ES-I3 (cell line): ENCODE results near the gene NDUFAF4.

Experiments
- H3K36me3 ChIP-seq: 2 replicates; pipeline ENCODE4 v1.6.1; 2013; ENCODE audit warnings: mild to moderate bottlenecking, low read length, control low read depth, moderate library complexity; ENCODE audit not compliant: insufficient read depth
- H3K4me1 ChIP-seq: 2 replicates; pipeline ENCODE4 v1.6.1; 2013; ENCODE audit warnings: mild to moderate bottlenecking, control low read depth, low read length; ENCODE audit not compliant: insufficient read depth
- H3K9ac ChIP-seq: 2 replicates; pipeline ENCODE4 v1.6.1; 2013; ENCODE audit warnings: low read depth, mild to moderate bottlenecking, low read length, moderate library complexity
- H3K9me3 ChIP-seq: 2 replicates; pipeline ENCODE4 v1.6.1; 2013; ENCODE audit warnings: mild to moderate bottlenecking, low read length, moderate library complexity; ENCODE audit not compliant: control insufficient read depth, insufficient read depth

Gene NDUFAF4

GRCh38 chr6:96897396-96898240 is at the start of gene NDUFAF4:
Gene NDUFAF4, minus strand, starts transcription at chr6:96897891. Its CDS starts 90 bp downstream, at chr6:96897801.
- no peaks in the 10 kb centered on the region for H3K9me3 ChIP-seq
- peak within 1 kb of the TSS; percentile 86 for H3K9ac ChIP-seq
- H3K4me1 ChIP-seq: no peaks in the 10 kb centered on the region
- peaks cover 3% of the 10 kb centered on the region; the same call in 1 of the 2 replicates for H3K36me3 ChIP-seq

- H3K36me3 ChIP-seq: no peaks in the 10 kb centered on the region
Observed at GRCh38 chr6:96947055-96947454, 49.4 kb upstream of the NDUFAF4 start.

DNA sequence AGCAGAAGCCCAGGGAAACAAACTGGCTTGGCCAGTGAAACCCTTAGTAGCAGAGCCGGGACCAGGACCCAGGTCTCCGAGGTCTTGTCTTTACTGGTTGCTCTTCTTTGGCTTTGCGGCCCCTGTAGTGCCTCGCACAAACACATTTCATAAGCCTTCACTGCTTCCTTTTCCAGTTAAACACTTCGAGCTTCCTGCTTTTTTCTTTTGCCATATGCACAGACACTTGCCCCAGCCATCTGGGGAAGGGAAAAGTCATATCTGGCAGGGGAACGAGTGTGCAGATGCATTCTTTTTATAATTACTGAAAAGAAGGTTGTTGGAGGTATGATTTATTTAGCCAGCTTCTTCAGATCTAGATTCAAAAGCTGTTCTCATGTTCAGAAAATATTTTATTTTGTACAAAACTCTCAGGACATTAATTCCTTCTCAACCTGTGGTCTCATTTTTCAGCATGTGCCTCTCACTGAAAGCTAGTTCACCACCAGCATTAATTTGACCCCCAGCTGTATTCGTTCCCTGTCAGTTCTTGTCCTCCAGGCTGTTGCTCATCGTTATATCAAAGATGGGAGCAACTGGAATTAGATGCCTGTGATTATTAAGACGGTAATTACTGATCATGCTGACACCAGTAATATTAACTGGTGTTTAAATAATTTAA is 46.0 kb upstream of the NDUFAF4 start:
- Histone ChIP-seq H3K36me3 (no peaks in the 10 kb centered on the region), H3K4me1 (no peaks in the 10 kb centered on the region), H3K9me3 (no peaks in the 10 kb centered on the region)

More at GRCh38 chr6:96947055-96947454, 49.4 kb upstream of the NDUFAF4 start:
- Histone ChIP-seq H3K9me3 (no peaks in the 10 kb centered on the region), H3K9ac (no peak overlapping the region), H3K4me1 (peaks cover 8% of the 10 kb centered on the region; the same call in 1 of the 2 replicates)

DNA sequence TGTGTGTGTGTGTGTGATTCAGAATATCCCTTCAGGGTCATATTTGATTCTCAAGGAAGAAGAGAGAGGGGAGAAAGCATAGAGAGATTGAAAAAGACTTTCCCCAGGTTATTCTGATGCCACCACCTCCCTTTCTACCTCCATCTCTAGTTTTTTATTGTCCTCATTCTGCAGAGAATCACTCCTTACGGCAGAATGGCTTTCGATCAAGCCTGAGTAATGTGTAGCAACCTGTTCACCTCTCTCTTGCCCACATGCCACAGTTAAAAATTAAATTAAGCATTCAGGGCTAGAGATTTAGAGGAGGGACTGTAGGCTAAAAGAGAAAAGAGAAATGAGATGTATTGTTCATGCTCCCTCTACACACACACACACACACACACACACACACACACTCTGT is 45.0 kb upstream of the NDUFAF4 start:
- Histone ChIP-seq H3K4me1 (no peaks in the 10 kb centered on the region), H3K9me3 (no peaks in the 10 kb centered on the region), H3K9ac (no peak overlapping the region), H3K36me3 (no peaks in the 10 kb centered on the region)

More for the DNA sequence above, 46.0 kb upstream of the NDUFAF4 start:
- H3K9ac ChIP-seq: no peak overlapping the region

DNA sequence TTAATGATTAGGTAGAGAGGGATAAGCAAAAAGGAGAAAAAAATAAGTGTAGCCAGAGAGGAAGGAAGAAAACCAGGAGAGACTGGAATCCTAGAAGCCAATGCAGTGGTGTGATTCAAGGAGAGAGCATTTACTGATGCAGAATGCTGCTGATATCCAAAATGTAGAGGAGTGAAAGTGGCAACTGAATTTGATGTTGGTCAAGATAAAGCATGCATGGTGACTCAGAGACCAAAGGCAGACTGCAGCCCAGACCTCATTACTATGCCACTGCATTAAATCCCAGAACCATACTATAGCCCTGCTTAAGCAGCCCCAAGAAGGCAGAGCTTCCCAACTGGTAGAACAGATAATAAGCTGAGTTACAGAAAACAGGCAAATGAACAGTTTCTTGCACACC is 42.6 kb upstream of the NDUFAF4 start:
- H3K9me3 ChIP-seq: no peaks in the 10 kb centered on the region
- H3K9ac ChIP-seq: no peak overlapping the region
- no peaks in the 10 kb centered on the region for H3K4me1 ChIP-seq
- H3K36me3 ChIP-seq: no peaks in the 10 kb centered on the region

- Histone ChIP-seq H3K4me1 (no peaks in the 10 kb centered on the region), H3K9ac (no peak overlapping the region), H3K36me3 (no peaks in the 10 kb centered on the region), H3K9me3 (no peaks in the 10 kb centered on the region)
Observed at GRCh38 chr6:96939007-96939805, 41.5 kb upstream of the NDUFAF4 start.

GRCh38 chr6:96934087-96934486 is 36.4 kb upstream of the NDUFAF4 start:
- Histone ChIP-seq H3K9ac (no peak overlapping the region), H3K9me3 (no peaks in the 10 kb centered on the region), H3K36me3 (no peaks in the 10 kb centered on the region), H3K4me1 (0 out of 2 replicates have a peak, but pooled peaks cover 3% of the 10 kb centered on the region)

GRCh38 chr6:96931198-96931597 is 33.5 kb upstream of the NDUFAF4 start:
- no peaks in the 10 kb centered on the region for H3K9me3 ChIP-seq
- H3K4me1 ChIP-seq: 0 out of 2 replicates have a peak, but pooled peaks cover 3% of the 10 kb centered on the region
- no peaks in the 10 kb centered on the region for H3K36me3 ChIP-seq
- no peak overlapping the region for H3K9ac ChIP-seq

- H3K9ac ChIP-seq: no peak overlapping the region
- no peaks in the 10 kb centered on the region for H3K36me3 ChIP-seq
- H3K9me3 ChIP-seq: no peaks in the 10 kb centered on the region
- H3K4me1 ChIP-seq: 0 out of 2 replicates have a peak, but pooled peaks cover 3% of the 10 kb centered on the region
Observed at GRCh38 chr6:96929741-96930140, 32.0 kb upstream of the NDUFAF4 start.

- 0 out of 2 replicates have a peak, but pooled peaks cover 3% of the 10 kb centered on the region for H3K4me1 ChIP-seq
- no peak overlapping the region for H3K9ac ChIP-seq
- no peaks in the 10 kb centered on the region for H3K36me3 ChIP-seq
- H3K9me3 ChIP-seq: no peaks in the 10 kb centered on the region
Observed at GRCh38 chr6:96927660-96928059, 30.0 kb upstream of the NDUFAF4 start.

DNA sequence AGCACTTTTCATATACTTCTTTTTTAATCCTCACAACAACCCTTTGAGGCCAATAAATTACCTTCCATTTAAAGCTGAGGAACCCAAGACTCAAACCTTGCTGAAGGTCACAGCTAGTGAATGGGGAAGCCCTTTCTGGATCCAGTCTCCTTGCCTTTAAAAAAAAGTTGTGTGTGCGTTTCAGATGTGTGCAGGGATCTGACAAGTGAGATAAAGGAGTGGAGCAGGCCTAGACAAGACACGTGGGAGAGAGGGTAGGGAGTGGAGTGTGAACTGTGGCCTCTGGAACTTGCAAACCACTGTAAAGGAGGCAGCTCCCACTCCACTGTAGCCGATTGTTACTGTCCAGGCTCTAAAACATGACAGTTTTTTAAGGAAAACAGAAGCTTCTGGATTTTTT is 28.7 kb upstream of the NDUFAF4 start:
- H3K9me3 ChIP-seq: no peaks in the 10 kb centered on the region
- H3K9ac ChIP-seq: no peak overlapping the region
- H3K4me1 ChIP-seq: 0 out of 2 replicates have a peak, but pooled peaks cover 3% of the 10 kb centered on the region
- H3K36me3 ChIP-seq: no peaks in the 10 kb centered on the region

- Histone ChIP-seq H3K36me3 (no peaks in the 10 kb centered on the region), H3K9ac (peak overlapping the region; percentile 93; the same call in 1 of the 2 replicates), H3K9me3 (no peaks in the 10 kb centered on the region), H3K4me1 (no peaks in the 10 kb centered on the region)
Observed at GRCh38 chr6:96925290-96925687, 27.6 kb upstream of the NDUFAF4 start.

DNA sequence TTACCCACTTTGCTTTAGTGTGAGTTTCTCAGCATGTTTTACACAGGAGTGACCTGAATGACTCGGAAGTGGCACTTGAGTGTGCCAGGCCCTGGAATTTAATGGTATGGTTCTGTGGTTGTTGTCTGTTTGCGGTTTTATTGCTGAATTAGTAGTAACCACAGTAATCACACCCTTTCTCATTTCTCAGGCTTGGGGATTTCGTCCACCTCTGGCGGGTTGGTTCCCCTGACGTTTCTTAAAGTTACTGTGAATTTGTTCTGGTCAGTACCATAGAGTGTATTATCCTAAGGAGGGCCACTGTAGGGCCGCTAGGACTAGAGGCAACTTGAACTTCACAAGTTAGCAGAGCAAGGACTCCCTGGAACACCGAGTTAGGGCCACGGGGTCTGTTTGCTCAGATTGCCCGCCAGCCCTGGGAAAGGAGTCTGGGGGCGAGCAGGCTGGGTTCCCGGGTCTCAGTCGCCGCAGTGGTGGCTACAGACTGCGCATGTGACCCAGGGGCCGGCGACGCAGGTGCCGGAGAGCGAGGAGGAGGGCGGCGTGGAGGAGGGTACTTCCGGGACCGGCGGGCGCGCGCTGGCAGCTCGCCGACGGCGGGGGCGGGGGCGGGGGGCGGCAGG is 26.3 kb upstream of the NDUFAF4 start:
- Histone ChIP-seq H3K9ac (peak overlapping the region; percentile 60), H3K4me1 (no peaks in the 10 kb centered on the region), H3K9me3 (no peaks in the 10 kb centered on the region), H3K36me3 (no peaks in the 10 kb centered on the region)

DNA sequence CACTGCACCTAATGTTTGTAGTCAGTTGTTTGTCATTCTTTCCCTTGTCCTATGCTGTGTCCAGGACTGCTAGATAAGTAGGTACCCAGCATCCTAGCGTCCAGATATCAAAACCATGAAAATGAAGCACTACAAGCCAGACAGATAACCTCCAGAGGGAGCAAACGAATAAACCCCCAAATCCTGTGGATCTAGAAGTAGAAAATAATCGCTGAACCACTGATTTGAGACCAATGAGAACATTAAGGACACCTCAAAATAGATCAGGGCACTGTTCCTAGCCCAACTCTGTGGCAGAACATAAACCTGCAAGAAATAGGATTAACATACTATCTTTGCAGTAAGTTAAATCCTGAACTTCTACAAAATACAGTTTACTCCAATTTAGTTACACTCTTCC is 25.7 kb upstream of the NDUFAF4 start:
- no peaks in the 10 kb centered on the region for H3K36me3 ChIP-seq
- no peak overlapping the region for H3K9ac ChIP-seq
- no peaks in the 10 kb centered on the region for H3K4me1 ChIP-seq
- H3K9me3 ChIP-seq: no peaks in the 10 kb centered on the region
